Activated T-cell treated with anti-CD3 and anti-CD28 coated beads, Interleukin-2, amount 50 U/mL, for 1 hour (primary cell): ENCODE measurements around the gene GMDS.

ENCODE experiments used
- DNase-seq: peaks from one replicate; pipeline ENCODE4 v3.0.0-alpha.2; 2020

Gene GMDS

DNA sequence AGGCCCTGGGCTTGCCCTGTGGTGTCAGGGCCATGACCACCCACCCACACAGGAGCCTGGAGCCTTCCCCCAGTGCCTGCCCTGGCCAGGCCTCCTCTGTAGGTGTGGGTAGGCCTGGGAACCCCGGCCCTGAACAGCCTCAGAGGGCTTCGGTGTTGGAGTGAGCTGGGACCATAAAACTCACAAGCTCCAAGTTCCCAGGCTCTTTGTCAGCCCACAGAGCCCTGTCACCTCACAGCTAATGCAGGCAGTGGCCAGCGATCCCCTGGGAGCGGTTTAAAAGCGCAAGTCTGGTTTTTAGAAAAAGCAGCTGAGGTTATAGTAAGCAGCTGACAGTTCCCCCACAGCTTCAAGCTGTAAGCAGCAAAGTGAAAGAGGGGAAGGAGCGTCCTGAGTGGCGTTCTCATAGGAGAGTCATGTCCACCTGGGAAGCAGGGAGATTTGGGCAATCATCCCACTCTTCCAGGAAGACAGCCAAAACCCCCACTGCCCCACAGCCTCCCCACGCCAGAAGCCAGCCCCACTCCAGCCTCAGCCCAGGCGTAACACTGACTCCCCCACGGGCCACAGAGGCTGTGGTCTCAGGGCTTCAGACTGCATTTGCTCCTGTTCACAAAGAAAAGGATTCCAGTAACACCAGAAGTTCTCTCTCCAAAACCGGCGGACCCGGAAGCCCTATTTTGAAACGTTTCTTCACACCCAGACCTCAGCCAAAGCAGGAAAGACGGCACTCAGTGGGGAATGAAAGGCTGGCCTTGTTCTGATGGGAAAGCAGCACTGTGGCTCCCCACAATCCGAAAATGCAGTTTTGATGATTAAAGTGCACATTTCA, 670.0 kb downstream of the GMDS start:
- no peak for DNase-seq

DNA sequence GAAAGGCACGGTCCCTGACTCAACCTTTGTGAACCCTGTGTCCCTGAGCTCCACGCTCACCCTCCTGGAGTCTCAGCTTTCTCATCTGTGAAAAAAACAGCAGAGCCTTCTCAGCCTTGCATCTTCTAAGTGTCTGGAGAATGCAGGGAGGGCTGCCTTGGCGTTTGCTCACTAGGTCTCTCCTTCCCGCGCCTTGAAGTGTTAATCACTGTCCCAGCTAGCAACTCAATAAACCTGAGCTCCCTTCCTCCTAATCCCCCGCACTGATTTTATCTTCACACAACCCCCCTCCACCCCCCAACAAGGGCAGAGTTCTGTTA, 670.6 kb downstream of the GMDS start:
- DNase-seq: no peak

DNA sequence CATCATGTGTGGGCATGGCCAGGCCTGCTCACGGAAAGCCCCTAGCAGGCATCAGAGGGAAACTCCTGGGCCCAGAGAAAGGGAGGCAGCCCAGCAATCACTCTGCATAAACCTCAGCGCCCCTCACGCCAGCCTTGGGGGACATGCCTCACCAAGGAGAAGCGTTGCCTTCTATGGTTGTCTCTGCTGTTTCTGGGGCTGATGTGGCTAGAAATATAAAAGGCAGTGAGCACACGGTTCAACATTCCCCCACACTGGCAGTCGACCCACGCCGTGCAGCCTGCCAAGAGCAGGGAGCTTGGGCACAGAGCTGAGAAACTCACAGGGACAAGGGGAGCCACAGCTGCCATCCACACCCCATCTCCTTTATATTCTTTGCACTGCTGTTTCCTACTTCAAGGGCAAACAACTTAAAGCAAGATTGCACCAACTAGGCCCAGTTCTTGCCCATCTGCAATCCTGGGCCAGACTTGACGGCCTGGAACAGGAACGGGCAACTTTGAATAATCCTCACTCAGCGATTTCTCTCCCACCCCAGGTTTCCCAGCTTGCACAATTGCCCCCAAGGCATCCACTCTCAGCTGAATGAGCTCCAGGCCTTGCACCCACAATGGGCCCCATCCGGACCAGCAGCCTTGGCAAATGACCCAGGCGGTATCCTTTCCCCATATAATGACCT, 671.2 kb downstream of the GMDS start:
- no peak for DNase-seq
